ENCODE results near the gene CAMK2D.

CAMK2D gene

DNA sequence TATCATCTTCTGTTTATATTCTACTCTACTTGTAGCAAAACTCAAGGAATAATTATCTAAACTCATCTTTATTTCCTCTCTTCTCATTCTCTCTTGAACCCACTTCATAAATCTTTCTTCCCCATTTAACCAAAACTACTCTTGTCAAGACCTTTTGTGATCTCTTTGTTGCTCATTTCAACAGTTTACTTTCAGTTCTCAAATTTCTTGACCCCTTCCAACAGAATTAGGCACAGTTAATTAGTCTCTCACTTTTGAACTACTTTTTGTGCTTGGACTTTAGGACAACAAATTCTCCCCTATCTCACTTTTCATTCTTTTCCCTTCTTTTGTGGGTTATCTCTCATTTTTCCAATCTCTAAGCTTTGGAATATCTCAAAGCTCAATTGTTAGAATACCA lies 27.4 kb upstream of the CAMK2D start:
- no peak overlapping the region for H3K4me3 ChIP-seq (ENCODE audit: low read length)
- TF ChIP-seq, protein P1, sequence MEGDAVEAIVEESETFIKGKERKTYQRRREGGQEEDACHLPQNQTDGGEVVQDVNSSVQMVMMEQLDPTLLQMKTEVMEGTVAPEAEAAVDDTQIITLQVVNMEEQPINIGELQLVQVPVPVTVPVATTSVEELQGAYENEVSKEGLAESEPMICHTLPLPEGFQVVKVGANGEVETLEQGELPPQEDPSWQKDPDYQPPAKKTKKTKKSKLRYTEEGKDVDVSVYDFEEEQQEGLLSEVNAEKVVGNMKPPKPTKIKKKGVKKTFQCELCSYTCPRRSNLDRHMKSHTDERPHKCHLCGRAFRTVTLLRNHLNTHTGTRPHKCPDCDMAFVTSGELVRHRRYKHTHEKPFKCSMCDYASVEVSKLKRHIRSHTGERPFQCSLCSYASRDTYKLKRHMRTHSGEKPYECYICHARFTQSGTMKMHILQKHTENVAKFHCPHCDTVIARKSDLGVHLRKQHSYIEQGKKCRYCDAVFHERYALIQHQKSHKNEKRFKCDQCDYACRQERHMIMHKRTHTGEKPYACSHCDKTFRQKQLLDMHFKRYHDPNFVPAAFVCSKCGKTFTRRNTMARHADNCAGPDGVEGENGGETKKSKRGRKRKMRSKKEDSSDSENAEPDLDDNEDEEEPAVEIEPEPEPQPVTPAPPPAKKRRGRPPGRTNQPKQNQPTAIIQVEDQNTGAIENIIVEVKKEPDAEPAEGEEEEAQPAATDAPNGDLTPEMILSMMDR (conservative IDR thresholded peaks at IDR 0.05; ENCODE audit: low read depth, low read length) = no peak
- no peak for DNase-seq (ENCODE audit: low read depth)

DNA sequence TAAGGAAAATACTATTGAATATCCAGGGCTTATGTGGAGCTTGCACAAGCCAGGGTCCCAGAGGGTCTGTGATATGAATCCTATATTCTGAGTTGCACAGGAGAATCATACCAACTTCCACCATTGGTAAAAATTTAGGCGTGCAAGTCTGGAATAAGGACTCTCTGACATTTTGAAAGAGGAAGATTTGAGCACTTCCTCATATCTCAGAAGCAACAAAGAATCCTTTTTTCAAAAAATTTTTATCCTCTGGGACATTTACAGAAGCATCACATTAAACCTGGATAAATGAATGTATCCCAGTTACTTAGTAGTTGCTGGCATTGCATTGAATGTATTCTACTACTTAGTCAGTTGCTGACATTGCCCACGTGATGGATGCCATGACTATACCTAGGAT lies 24.2 kb upstream of the CAMK2D start:
- H3K4me3 ChIP-seq (ENCODE audit: low read length) = no peak overlapping the region
- no peak for DNase-seq (ENCODE audit: low read depth)
- TF ChIP-seq, protein P1 (conservative IDR thresholded peaks at IDR 0.05; ENCODE audit: low read depth, low read length) = no peak

DNA sequence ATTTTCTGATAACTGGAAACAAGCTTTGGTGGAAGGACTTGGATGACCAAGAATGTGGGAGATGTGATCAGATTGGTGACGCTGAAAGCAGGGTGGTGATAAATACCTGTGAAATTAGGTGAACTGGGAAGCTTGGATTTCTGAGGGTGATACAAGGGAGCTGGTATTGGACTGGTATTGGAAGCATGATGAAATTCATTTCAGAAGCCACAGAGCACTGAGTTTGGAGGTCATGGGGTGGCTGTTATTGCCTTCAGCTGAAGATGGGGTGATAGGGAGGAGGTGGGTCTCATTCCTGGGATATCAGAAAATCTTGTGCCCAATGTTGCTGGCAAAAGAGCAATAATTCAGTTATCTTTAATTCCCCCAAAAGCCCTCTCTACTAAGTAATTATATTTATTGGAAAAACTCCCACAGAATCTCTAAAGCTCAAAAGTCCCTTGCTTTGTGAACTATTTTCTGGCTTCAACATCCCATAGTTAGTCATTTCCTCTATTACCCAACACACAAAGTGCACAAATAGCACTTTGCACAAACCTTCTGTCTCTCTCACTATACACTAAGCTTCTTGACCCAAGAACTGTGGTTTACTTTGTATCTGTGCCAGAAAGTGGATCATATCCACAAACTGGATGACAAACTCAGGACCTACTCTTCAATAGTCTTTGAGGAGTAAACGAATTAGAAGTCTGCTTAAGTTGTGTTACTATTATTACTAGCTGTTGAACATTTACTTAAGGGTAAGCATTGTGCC lies 23.1 kb upstream of the CAMK2D start:
- no peak overlapping the region for H3K4me3 ChIP-seq (ENCODE audit: low read length)
- peak; percentile 84 for DNase-seq (ENCODE audit: low read depth)
- TF ChIP-seq, protein P1 (conservative IDR thresholded peaks at IDR 0.05; ENCODE audit: low read depth, low read length) = no peak

DNA sequence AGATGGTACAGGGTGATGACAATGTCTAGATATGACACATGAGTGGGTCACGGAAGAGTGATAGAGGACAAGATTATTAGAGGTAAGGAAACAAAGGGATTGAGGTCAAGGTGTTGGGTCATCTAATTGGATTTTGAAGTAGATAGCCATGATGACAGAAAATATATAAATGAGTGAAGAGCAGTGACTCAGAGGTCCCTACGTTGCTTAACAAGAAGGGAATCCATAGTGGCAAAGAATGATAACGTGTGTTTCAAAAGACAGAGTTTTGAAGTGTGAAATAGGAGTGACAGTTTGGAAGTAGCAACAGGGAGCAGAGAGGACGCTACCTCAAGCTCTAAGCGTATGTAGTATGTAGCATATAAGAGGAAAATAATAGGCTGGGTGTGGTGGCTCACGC lies 22.2 kb upstream of the CAMK2D start:
- no peak overlapping the region for H3K4me3 ChIP-seq (ENCODE audit: low read length)
- TF ChIP-seq, protein P1 (conservative IDR thresholded peaks at IDR 0.05; ENCODE audit: low read depth, low read length) = no peak
- DNase-seq (ENCODE audit: low read depth) = no peak

DNA sequence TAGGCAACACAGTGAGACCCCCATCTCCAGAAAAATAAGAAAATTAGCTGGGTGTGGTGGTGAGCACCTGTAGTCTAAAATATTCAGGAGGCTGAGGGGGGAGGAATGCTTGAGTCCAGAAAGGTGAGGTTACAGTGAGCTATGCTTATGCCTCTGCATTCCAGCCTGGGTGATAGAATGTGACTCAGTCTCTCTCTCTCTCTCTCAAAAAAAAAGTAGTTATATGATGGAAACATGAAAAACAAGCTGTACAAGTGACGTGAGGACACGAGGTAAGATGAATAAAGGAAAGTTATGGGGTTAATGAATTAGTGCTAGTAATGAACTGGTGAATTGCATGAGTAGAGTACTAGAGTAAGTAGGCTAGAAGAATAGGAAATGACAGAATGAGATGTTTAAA lies 21.8 kb upstream of the CAMK2D start:
- no peak for DNase-seq (ENCODE audit: low read depth)
- TF ChIP-seq, protein P1 (conservative IDR thresholded peaks at IDR 0.05; ENCODE audit: low read depth, low read length) = no peak
- H3K4me3 ChIP-seq (ENCODE audit: low read length) = no peak overlapping the region

DNA sequence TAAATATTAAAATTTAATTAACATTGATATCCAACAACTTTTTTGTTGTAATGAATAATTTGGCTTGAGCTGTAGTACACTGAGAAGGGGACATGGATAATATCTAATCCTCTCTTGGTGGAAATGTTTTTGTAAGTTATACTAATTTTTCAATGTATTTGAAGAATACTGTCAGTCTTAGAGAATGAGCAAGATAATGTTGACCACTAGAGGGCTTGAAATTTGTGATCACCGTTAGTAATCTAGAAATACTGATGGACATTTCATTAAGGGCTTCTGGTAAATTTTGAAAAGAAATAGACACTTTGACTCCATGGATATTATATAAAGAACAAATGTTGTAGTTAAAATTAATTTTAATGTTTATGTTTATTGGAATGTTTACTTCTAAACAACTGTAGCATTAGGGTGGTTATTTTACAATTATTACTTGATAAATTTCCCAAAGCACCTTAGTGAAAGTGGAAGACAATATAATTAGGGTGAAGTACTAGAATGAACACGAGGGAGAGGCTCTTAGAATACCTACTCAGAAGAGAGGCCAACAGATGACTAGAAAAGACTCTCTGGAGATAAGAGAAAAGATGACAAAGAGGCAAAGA lies 20.0 kb upstream of the CAMK2D start:
- TF ChIP-seq, protein P1 (conservative IDR thresholded peaks at IDR 0.05; ENCODE audit: low read depth, low read length) = peak; percentile 65
- DNase-seq (ENCODE audit: low read depth) = no peak
- no peak overlapping the region for H3K4me3 ChIP-seq (ENCODE audit: low read length)

DNA sequence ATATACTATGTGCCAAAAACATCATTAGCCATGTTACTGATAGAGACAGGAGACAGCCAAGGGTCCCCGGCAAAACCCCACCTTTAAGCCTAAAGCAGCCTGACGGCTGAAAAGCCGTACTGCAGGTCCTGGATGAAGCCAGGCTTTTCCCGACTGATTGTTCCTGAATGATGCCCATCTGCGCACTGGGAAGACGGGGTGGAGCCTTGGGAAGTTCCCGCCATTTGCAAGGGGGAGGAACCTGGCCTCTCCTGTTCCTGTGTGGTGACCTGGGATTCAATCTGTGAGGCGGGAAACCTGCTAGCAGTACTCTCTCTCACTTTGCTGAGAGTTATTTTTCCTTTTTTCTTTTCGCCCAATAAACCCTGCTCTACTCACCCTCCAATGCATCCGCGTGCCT lies 15.1 kb upstream of the CAMK2D start:
- TF ChIP-seq, protein P1 (conservative IDR thresholded peaks at IDR 0.05; ENCODE audit: low read depth, low read length) = no peak
- DNase-seq (ENCODE audit: low read depth) = no peak
- no peak overlapping the region for H3K4me3 ChIP-seq (ENCODE audit: low read length)
